K562 (cell line): ENCODE results near the gene DDX50. TPM values are rescaled to one million over a fixed set of nuclear protein-coding genes. Genes with fewer than 3 reads are reported as not detected.
A peak's percentile ranks its signal among the peaks of the same experiment; 100 is the strongest.

Source experiments
- BMI1 ChIP-seq: fragments of 150-350 bp; IDR thresholded peaks from 2 replicates; pipeline ENCODE4 v1.6.1; 2014; ENCODE audit warnings: low read length
- CBFA2T3 ChIP-seq: fragments of 450-650 bp; IDR thresholded peaks from 2 replicates; pipeline ENCODE4 v1.6.1; 2017
- CREB3 ChIP-seq: fragments of 450-650 bp; conservative IDR thresholded peaks from 2 replicates; pipeline ENCODE4 v1.6.1; 2016; ENCODE audit warnings: missing genetic modification characterization, low read depth, mild to moderate bottlenecking, missing compliant biosample characterization, moderate library complexity
- E2F8 ChIP-seq: fragments of 450-650 bp; IDR thresholded peaks from 2 replicates; pipeline ENCODE4 v1.7.1; 2018; ENCODE audit warnings: mild to moderate bottlenecking, low read depth; ENCODE audit not compliant: partially characterized antibody
- HINFP ChIP-seq: fragments of 450-650 bp; conservative IDR thresholded peaks from 2 replicates; pipeline ENCODE4 v1.6.1; 2016; ENCODE audit warnings: missing genetic modification characterization, low read depth, mild to moderate bottlenecking, control low read depth, missing compliant biosample characterization
- MBD1 ChIP-seq: fragments of 250-450 bp; sonication (Bioruptor Pico); IDR thresholded peaks from 2 replicates; pipeline ENCODE4 v1.8.0; 2022; ENCODE audit warnings: inconsistent platforms
- TAF9B ChIP-seq: fragments of 450-650 bp; IDR thresholded peaks from 2 replicates; pipeline ENCODE4 v1.6.1; 2018; ENCODE audit warnings: mild to moderate bottlenecking; ENCODE audit not compliant: partially characterized antibody
- ZNF277 ChIP-seq: fragments of 250-450 bp; sonication (Bioruptor Pico); IDR thresholded peaks from 2 replicates; pipeline ENCODE4 v1.8.0; 2022; ENCODE audit warnings: inconsistent platforms, mild to moderate bottlenecking, moderate library complexity, borderline replicate concordance
- ZNF316 ChIP-seq: fragments of 450-650 bp; IDR thresholded peaks from 2 replicates; pipeline ENCODE4 v1.6.1; 2016
- ZNF398 ChIP-seq: fragments of 250-450 bp; sonication (Bioruptor Pico); IDR thresholded peaks from 2 replicates; pipeline ENCODE4 v1.8.0; 2021; ENCODE audit warnings: moderate library complexity, mild to moderate bottlenecking, inconsistent platforms
- ZNF449 ChIP-seq: fragments of 250-450 bp; sonication (Bioruptor Pico); IDR thresholded peaks from 2 replicates; pipeline ENCODE4 v1.8.0; 2022; ENCODE audit warnings: moderate library complexity, mild to moderate bottlenecking, inconsistent platforms
- polyA plus RNA-seq, 8 experiments: library from polyadenylated mRNA; depleted of rRNA in 4 of 8; stranded (reverse) in 5 of 8; unstranded in 3 of 8; fragments of >200 nt; fragmentation: Nextera tagmentation in 2 of 8; fragmentation: Illumina TruSeq in 1 of 8; extraction: Ambion mirVana in 2 of 8; extraction: Trizol in 1 of 8; gene quantifications; 2 replicates each; pipeline versions ENCODE4 v1.2.1 to v1.2.3, GENCODE V29; 2011 to 2014; ENCODE audit warnings: inconsistent platforms in 1 of 8, missing spikeins in 1 of 8
- total RNA-seq, 7 experiments: library from RNA; depleted of rRNA in 6 of 7; stranded (reverse); fragments of >200 nt in 6 of 7; fragmentation: Illumina TruSeq in 2 of 7; extraction: Trizol in 2 of 7; gene quantifications; 2 replicates each; pipeline versions ENCODE4 v1.2.1 to v1.2.3, GENCODE V29; 2011 to 2021; ENCODE audit warnings: low replicate concordance in 1 of 7
- TF ChIP-seq, protein P1 (sequence below): fragments of 450-650 bp; formaldehyde crosslinking; IDR thresholded peaks from 2 replicates; pipeline ENCODE4 v1.4.0; 2020; ENCODE audit warnings: mild to moderate bottlenecking, moderate library complexity

Gene DDX50
- total and polyA plus RNA-seq, 9 of the 15 experiments (the other 6 are each of a cell fraction or from before 2014, with no cell fraction given): 36.7 to 86.8 (median 57.4) TPM

DNA sequence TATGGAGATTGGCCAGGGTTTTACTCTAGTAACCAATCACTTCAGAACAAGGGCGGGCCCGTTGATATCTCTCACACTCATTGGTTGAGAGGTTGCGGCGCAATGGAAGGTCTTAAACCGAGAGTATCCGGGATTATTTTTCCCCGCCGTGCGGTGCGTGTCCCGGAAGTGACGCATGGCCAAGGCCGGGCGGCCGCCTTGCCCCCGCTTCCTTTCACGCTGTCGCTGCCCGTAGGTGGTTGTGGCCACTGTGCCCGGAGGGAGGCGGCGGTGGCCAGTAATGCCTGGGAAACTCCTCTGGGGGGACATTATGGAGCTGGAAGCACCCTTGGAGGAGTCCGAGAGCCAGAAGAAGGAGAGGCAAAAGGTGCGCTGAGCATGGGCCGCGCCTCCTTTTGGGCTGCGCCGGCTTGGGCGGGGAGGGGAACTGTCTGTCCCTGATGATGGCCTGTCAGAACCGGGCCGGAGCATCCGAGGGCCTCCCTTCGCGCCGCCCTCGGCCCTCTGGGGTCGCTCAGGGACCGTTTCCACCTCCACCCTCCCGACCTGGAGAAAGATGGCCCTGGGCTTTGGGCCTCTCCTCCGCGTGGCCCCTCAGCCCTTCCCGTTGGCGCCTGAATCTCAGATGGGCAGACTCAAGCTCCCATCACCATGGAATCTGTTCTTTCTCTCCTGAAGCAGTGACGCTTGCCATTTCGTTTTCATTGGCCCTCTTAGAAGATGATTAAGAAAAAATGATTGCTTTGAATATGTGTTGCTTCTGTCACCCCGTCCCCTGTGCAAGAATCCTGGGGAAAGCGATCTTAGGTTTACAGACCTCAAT lies at the start of gene DDX50 (continued):
- peak; percentile 84 for TF ChIP-seq E2F8
- no peak for TF ChIP-seq ZNF449 (CRISPR knock-in tag)
- no peak for TF ChIP-seq ZNF398 (CRISPR knock-in tag)
- TF ChIP-seq, protein P1, sequence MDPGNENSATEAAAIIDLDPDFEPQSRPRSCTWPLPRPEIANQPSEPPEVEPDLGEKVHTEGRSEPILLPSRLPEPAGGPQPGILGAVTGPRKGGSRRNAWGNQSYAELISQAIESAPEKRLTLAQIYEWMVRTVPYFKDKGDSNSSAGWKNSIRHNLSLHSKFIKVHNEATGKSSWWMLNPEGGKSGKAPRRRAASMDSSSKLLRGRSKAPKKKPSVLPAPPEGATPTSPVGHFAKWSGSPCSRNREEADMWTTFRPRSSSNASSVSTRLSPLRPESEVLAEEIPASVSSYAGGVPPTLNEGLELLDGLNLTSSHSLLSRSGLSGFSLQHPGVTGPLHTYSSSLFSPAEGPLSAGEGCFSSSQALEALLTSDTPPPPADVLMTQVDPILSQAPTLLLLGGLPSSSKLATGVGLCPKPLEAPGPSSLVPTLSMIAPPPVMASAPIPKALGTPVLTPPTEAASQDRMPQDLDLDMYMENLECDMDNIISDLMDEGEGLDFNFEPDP: no peak
- no peak for TF ChIP-seq MBD1 (CRISPR knock-in tag)
- TF ChIP-seq ZNF316: no peak
- TF ChIP-seq BMI1: no peak
- TF ChIP-seq TAF9B: no peak
- no peak for TF ChIP-seq ZNF277
- no peak for TF ChIP-seq CBFA2T3
- no peak for TF ChIP-seq CREB3 (tag)
- TF ChIP-seq HINFP (tag): no peak
